Osteocyte (in vitro differentiated cells): ENCODE data around the gene LBR. TPM values are rescaled to one million over a fixed set of nuclear protein-coding genes. Genes with fewer than 3 reads are reported as not detected.

Source experiments
- DNase-seq: peaks from one replicate; pipeline ENCODE4 v3.0.0; 2021; ENCODE audit warnings: mixed read lengths; ENCODE audit not compliant: unreplicated experiment; ENCODE audit errors: extremely low spot score
- H3K27ac Mint-ChIP-seq: one replicate; pipeline ENCODE4 v1.8.0; 2021; ENCODE audit warnings: mild to moderate bottlenecking, mixed read lengths; ENCODE audit not compliant: unreplicated experiment
- H3K27me3 Mint-ChIP-seq: one replicate; pipeline ENCODE4 v1.8.0; 2021; ENCODE audit warnings: mixed read lengths; ENCODE audit not compliant: unreplicated experiment
- H3K36me3 Mint-ChIP-seq: one replicate; pipeline ENCODE4 v1.8.0; 2021; ENCODE audit warnings: mixed read lengths; ENCODE audit not compliant: unreplicated experiment
- H3K4me1 Mint-ChIP-seq: one replicate; pipeline ENCODE4 v1.8.0; 2021; ENCODE audit warnings: mixed read lengths; ENCODE audit not compliant: unreplicated experiment
- H3K4me3 Mint-ChIP-seq: one replicate; pipeline ENCODE4 v1.8.0; 2021; ENCODE audit warnings: mild to moderate bottlenecking, moderate library complexity, mixed read lengths; ENCODE audit not compliant: unreplicated experiment
- H3K9me3 Mint-ChIP-seq: one replicate; pipeline ENCODE4 v1.8.0; 2021; ENCODE audit warnings: mixed read lengths; ENCODE audit not compliant: unreplicated experiment
- total RNA-seq: library from RNA; stranded (reverse); gene quantifications from 2 replicates; pipeline ENCODE4 v1.2.1, GENCODE V29; 2021
- TF ChIP-seq, protein P1 (sequence below): fragments of 200-600 bp; sonication (generic); IDR thresholded peaks from 2 replicates; pipeline ENCODE4 v1.5.0; 2021; ENCODE audit warnings: antibody characterized with exemption, mild to moderate bottlenecking, moderate library complexity

The LBR gene
- total RNA-seq, 1 donor from 2014 or later: 34.8 TPM

DNA sequence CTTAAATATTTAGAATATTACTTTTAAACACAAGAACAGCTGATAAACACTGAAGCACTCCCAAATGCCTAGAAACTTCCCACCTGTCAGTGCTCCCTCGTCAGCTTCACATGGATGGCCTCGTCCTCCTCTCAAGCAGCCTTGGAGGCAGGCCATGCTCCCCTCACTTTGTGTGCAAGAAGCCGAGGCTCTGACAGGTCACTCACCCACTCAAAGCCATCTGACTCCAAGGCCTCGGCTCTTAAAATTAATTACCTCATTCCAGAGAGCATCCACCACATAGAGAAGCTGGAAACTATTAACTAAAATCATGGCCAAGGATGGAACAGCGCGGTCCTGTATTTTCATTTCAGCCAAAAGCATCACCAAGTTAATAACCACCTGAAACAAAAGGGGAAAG lies 17.8 kb downstream of the LBR start:
- H3K27me3 Mint-ChIP-seq: no peaks in the 10 kb centered on the region
- no peak for DNase-seq
- TF ChIP-seq, protein P1, sequence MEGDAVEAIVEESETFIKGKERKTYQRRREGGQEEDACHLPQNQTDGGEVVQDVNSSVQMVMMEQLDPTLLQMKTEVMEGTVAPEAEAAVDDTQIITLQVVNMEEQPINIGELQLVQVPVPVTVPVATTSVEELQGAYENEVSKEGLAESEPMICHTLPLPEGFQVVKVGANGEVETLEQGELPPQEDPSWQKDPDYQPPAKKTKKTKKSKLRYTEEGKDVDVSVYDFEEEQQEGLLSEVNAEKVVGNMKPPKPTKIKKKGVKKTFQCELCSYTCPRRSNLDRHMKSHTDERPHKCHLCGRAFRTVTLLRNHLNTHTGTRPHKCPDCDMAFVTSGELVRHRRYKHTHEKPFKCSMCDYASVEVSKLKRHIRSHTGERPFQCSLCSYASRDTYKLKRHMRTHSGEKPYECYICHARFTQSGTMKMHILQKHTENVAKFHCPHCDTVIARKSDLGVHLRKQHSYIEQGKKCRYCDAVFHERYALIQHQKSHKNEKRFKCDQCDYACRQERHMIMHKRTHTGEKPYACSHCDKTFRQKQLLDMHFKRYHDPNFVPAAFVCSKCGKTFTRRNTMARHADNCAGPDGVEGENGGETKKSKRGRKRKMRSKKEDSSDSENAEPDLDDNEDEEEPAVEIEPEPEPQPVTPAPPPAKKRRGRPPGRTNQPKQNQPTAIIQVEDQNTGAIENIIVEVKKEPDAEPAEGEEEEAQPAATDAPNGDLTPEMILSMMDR: no peak
- H3K9me3 Mint-ChIP-seq: no peaks in the 10 kb centered on the region
- no peak overlapping the region for H3K27ac Mint-ChIP-seq
- no peak overlapping the region for H3K4me3 Mint-ChIP-seq
- no peaks in the 10 kb centered on the region for H3K4me1 Mint-ChIP-seq
- peaks cover 52% of the 10 kb centered on the region for H3K36me3 Mint-ChIP-seq

DNA sequence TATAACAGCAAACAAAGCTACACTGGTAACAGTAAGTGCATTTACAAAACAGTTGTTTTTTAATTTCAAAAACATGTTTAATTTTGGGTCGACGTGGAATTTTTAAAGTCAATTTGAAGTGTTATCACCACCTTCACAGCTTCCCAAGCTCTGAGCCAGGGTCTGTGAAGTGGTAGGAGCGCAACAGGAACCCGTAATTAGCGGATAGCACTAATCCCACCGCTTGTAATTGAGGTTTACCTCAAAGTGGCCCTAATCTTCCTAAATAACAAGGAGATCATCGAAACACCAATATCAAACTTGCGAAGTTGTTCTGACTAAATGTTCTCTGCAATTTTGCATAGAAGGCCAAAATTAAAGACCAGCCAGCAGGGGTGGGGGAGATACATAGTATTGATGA lies 18.8 kb downstream of the LBR start:
- Mint-ChIP-seq H3K9me3 (no peaks in the 10 kb centered on the region), H3K27ac (no peak overlapping the region), H3K27me3 (no peaks in the 10 kb centered on the region), H3K4me3 (no peak overlapping the region), H3K4me1 (no peaks in the 10 kb centered on the region), H3K36me3 (peaks cover 49% of the 10 kb centered on the region)
- no peak for DNase-seq
- TF ChIP-seq, protein P1: no peak

DNA sequence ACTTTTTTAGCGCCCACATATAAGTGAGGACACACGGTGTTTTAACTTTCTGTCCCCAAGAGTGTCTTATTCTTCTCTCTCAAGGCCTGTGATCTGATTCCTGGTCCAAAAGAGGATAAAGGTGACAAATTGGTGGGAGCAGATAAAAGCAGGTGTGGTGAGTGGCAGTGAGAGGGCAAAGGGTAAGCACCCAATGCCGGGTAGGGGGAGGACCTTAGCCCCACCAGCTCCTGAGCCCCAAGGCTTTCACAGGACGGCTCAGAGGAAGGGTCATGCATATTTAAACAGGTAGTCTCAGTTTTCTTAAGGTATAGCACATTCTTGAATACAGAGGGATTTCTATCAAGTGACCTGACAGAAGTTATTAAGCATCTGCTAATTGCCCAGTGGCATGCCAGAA lies 19.6 kb downstream of the LBR start:
- peaks cover 55% of the 10 kb centered on the region for H3K36me3 Mint-ChIP-seq
- H3K9me3 Mint-ChIP-seq: no peaks in the 10 kb centered on the region
- no peaks in the 10 kb centered on the region for H3K4me1 Mint-ChIP-seq
- H3K27ac Mint-ChIP-seq: no peak overlapping the region
- no peak overlapping the region for H3K4me3 Mint-ChIP-seq
- no peak for DNase-seq
- no peaks in the 10 kb centered on the region for H3K27me3 Mint-ChIP-seq
- TF ChIP-seq, protein P1: no peak

DNA sequence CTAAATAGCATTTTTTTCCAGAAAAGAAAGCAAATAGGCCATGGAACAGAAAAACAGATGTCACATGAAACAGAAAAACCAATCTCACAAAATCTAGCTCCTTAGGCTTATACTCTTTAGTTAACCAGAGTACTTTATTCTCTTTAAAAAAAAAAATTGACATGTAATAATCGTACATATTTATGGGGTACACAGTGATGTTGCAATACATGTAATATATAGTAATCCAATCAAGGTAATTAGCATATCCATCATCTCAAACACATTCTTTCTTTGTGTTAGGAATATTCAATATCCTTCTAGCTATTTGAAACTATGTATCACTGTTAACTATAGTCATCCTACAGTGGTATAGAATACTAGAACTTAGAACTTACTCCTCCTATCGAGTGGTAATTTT lies 20.1 kb downstream of the LBR start:
- Mint-ChIP-seq H3K4me1 (no peaks in the 10 kb centered on the region), H3K27me3 (no peaks in the 10 kb centered on the region), H3K4me3 (no peak overlapping the region), H3K27ac (no peak overlapping the region), H3K9me3 (no peaks in the 10 kb centered on the region), H3K36me3 (peaks cover 56% of the 10 kb centered on the region)
- no peak for DNase-seq
- TF ChIP-seq, protein P1: no peak

DNA sequence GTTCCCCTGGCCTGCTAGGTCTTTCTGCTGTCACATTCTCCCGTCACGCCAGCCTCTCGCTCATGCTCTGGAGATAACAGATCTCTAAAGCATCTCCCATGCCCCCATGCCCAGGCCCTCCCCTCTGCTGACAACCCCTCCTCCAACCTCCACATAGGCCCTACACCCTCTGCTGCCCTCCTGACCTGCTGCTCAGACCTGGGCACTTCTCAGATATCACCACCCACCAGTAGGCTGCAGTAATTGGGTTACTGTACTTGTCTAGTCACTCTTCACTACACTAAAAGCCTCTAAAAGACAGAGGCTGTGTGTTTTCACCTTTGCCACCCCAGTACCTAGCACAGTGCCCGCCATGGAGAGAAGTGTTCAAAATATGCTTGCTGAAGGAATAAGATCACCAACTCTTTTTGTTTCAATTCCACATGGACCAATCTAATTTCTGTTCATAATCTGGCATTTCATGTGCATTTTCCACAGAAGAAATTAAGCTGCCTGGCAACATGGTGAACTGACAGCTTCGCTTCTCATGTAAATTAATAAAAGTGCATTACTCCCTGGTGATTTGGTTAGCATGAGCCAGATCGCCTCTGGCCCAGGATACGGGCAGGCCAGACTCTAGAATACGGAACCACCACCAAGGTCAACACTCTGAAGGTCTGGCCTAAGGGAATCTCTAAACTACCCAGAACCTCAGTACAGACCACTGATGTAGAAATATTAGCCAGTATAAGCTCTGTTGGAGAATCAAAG lies 20.7 kb downstream of the LBR start:
- Mint-ChIP-seq H3K27me3 (no peaks in the 10 kb centered on the region), H3K4me1 (no peaks in the 10 kb centered on the region), H3K4me3 (no peak overlapping the region), H3K27ac (no peak overlapping the region), H3K9me3 (no peaks in the 10 kb centered on the region), H3K36me3 (peaks cover 50% of the 10 kb centered on the region)
- TF ChIP-seq, protein P1: no peak
- DNase-seq: no peak
